ENCODE data around the gene PEX3.
"Not testable (repeated sequence)": the region's sequence is repeated elsewhere in the genome, so short reads cannot be mapped to it uniquely, and the experiment has no call there.

PEX3 gene

GRCh38 chr6:143450453-143451371 is at the start of gene PEX3, which contains the start of gene ADAT2:
Gene PEX3, plus strand, starts transcription at chr6:143450805. Its CDS starts 238 bp downstream, at chr6:143451043.
Gene ADAT2, minus strand, starts transcription at chr6:143450695. Its CDS starts 37 bp downstream, at chr6:143450658.
- peak; percentile 90 for DNase-seq

- no peak for DNase-seq
Measured at GRCh38 chr6:143401068-143401446, 49.5 kb upstream of the PEX3 start.

GRCh38 chr6:143401636-143402370 is 48.8 kb upstream of the PEX3 start:
- no peak for DNase-seq

- DNase-seq, result no peak
Measured at GRCh38 chr6:143402721-143403336, 47.8 kb upstream of the PEX3 start.

- no peak for DNase-seq
Measured at GRCh38 chr6:143405373-143406154, 45.0 kb upstream of the PEX3 start.

GRCh38 chr6:143406673-143407072 is 43.9 kb upstream of the PEX3 start:
- DNase-seq, result no peak

GRCh38 chr6:143408151-143408786 is 42.3 kb upstream of the PEX3 start:
- no peak for DNase-seq

GRCh38 chr6:143408787-143409162 is 41.8 kb upstream of the PEX3 start:
- DNase-seq, result no peak

- DNase-seq, result no peak
Measured at GRCh38 chr6:143410859-143411270, 39.7 kb upstream of the PEX3 start.

GRCh38 chr6:143414769-143415168 is 35.8 kb upstream of the PEX3 start:
- DNase-seq, result no peak

GRCh38 chr6:143419526-143419925 is 31.1 kb upstream of the PEX3 start:
- no peak for DNase-seq

GRCh38 chr6:143426026-143426425 is 24.6 kb upstream of the PEX3 start:
- DNase-seq, result no peak

- DNase-seq, result peak; percentile 38
Measured at GRCh38 chr6:143427109-143427817, 23.3 kb upstream of the PEX3 start.

GRCh38 chr6:143429970-143430369 is 20.6 kb upstream of the PEX3 start:
- no peak for DNase-seq

GRCh38 chr6:143431226-143431625 is 19.4 kb upstream of the PEX3 start:
- DNase-seq, result no peak

GRCh38 chr6:143432588-143432987 is 18.0 kb upstream of the PEX3 start:
- DNase-seq, result no peak

- no peak for DNase-seq
Measured at GRCh38 chr6:143441010-143441409, 9.6 kb upstream of the PEX3 start.

- DNase-seq, result no peak
Measured at GRCh38 chr6:143441680-143442545, 8.7 kb upstream of the PEX3 start.

- DNase-seq, result no peak
Measured at GRCh38 chr6:143443096-143443495, 7.5 kb upstream of the PEX3 start.

GRCh38 chr6:143447865-143448264 is 2.7 kb upstream of the PEX3 start:
- DNase-seq, result not testable (repeated sequence)

Data from GDM1 (cell line).